WI38 (cell line): ENCODE measurements around the gene MFNG.

ENCODE experiments used
- H3K4me3 ChIP-seq: 2 replicates; pipeline ENCODE4 v1.5.1; 2011; ENCODE audit warnings: low read depth, mild to moderate bottlenecking, control low read depth, low read length
- CTCF ChIP-seq: IDR thresholded peaks from 2 replicates; pipeline ENCODE4 v1.5.1; 2012; ENCODE audit warnings: low read depth, mild to moderate bottlenecking, control low read depth, low read length

MFNG gene

DNA sequence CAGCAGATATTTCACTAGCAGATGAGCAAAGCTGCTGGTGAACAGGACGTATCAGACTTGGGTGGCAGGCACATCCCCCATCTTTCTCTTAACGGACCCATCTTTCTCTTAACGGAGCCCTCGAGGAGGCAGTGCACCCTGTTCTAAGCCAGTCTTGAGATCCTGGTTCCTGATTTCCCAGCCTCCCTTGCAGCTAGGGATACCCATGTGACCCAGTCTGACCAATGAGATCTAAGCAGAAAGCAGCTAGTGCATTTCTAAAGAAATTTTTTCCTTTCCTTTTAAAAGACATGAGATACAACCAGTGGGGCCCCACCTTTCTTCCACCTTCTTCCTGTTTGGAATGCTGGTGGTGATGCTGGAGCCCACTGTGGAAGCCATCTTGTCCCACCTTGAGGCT is 45.3 kb downstream of the MFNG start:
- TF ChIP-seq CTCF = no peak
- no peak overlapping the region for H3K4me3 ChIP-seq

GRCh38 chr22:37439347-37439746 is 46.8 kb downstream of the MFNG start:
- no peak for TF ChIP-seq CTCF
- H3K4me3 ChIP-seq = no peak overlapping the region

GRCh38 chr22:37435970-37436603 is 50.1 kb downstream of the MFNG start:
- TF ChIP-seq CTCF = no peak
- no peak overlapping the region for H3K4me3 ChIP-seq

- H3K4me3 ChIP-seq = no peak overlapping the region
- TF ChIP-seq CTCF = no peak
Measured at GRCh38 chr22:37433786-37434185, 52.4 kb downstream of the MFNG start.

DNA sequence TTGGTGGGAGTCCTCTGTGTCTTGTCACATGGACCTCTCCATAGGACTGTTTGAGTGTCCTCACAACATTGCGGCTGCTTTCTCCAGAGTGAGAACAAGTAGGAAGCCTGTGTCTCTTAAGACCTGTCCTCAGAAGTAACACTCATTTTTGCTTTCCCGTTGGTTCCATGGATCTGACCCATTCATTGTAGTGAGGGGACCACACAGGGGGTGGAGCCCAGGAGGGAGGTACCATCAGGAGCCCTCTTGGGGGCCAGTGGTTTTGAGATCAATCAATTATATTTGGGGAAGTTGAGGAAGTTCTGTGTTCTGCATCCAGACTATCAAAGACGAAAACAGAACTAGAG is 53.5 kb downstream of the MFNG start:
- no peak overlapping the region for H3K4me3 ChIP-seq
- no peak for TF ChIP-seq CTCF

DNA sequence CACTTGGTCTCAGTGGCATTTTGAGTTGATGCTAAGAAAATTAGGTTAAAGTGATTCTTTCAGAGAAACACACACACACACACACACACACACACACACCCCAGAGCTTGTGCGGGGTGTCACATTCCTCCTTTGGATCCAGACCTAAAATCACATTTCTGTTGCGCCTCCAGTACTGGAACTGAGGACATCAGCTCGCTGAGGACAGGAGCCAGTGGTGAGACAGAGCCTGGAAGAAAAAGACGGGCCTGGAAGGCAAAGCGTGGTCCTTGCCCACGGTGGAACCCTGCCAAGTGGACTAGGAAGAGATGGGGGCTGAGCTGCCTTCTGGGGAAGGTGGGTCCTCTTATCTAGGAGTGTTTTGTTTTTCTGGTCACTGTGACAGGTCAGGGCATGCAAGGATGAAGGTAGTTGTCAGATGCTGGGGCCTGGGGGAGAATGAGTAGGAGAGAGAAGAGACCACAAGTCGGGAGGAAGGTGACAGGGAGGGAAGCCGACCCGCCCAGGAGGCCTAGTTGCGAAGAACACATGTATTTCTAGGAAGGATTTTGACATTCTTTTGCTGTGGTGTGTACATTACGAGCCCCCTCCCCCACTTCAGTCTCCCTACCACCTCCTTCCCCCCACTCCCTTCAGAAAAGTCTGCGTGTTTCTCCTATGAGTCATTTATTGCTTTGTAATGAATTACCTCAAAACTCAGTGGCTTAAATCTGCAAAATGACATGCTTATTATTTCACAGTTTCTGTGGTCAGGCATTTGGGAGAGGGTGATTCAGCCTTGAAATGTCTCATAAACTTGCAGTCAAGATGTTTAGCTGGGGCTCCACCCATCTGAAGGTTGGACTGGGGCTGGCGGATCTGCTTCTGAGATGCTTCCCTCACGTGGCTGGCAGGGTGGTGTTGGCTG is 54.1 kb downstream of the MFNG start:
- TF ChIP-seq CTCF = no peak
- H3K4me3 ChIP-seq = no peak overlapping the region

DNA sequence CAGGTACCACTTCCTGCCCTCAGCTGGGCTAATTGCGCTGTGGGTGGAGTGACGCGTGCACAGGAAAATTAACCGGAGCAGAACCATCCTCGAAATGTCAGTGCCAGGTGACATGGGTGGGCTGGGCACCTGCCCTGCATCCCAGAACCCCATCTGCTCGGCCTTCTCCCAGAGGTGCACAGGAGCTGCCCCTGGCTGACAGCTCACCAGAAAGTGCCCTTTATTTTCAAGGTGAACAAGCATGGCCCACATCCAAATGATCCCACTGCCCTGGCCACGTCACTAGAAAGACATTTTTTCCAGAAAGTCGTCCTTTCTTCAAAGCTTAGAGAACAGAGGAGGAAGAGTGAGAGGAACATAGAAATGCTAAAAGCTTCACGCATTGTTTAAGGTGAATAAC is 54.8 kb downstream of the MFNG start:
- no peak for TF ChIP-seq CTCF
- no peak overlapping the region for H3K4me3 ChIP-seq
